GM18907 (cell line): ENCODE data around the gene ADRA2B.

Experiments used
- ATAC-seq: cut with Tn5 transposase; IDR thresholded peaks from one replicate; pipeline ENCODE4 v1.9.1; 2021; ENCODE audit warnings: mild to moderate bottlenecking, moderate library complexity; ENCODE audit not compliant: unreplicated experiment

Gene ADRA2B

GRCh38 chr2:96119389-96119751 lies 3.0 kb upstream of the ADRA2B start:
- no peak for ATAC-seq

- ATAC-seq: no peak
Observed at GRCh38 chr2:96118698-96119388, 2.5 kb upstream of the ADRA2B start.

DNA sequence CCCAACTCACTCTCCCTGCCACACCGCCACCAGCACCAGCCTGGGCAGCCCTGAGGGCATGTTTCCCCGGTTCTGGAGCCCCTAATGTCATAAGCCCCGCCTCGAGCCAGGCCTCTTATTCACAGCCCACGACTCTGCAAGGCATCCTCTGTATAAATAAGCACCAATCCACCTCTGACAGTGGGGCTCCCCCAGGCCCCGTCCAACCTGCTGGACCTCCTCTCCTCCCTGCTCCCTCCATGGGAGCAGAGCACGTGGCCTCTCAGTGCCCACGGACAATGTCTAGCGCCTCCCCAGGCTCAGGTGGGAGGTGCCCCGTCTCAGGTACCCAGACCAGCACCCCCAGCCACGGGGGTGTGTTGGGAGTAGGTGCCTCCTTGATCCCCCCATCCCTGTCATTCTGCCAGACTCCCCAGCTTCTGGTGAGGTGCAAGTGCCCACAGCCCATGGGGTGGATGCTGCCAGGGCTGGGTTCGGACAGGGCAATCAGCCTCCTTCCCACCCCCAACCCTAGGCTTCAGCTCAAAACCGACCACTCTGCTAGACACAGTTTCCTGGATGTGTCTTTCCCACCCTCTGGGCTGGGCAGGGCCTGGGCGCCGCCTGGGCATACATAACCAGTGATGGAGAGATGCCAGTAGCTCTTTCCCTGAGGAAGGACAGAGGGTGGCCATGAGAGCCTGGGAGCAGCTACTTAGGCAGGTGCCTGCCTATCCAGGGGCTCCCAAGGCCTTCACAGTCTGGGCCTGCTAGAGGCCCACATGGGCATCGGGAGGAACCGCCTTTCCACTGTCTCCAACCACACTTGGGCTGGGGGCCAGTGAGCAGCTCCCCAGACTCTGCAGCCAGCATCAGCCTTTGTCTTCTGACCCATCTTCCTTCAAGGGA lies 1.6 kb upstream of the ADRA2B start:
- ATAC-seq: no peak

DNA sequence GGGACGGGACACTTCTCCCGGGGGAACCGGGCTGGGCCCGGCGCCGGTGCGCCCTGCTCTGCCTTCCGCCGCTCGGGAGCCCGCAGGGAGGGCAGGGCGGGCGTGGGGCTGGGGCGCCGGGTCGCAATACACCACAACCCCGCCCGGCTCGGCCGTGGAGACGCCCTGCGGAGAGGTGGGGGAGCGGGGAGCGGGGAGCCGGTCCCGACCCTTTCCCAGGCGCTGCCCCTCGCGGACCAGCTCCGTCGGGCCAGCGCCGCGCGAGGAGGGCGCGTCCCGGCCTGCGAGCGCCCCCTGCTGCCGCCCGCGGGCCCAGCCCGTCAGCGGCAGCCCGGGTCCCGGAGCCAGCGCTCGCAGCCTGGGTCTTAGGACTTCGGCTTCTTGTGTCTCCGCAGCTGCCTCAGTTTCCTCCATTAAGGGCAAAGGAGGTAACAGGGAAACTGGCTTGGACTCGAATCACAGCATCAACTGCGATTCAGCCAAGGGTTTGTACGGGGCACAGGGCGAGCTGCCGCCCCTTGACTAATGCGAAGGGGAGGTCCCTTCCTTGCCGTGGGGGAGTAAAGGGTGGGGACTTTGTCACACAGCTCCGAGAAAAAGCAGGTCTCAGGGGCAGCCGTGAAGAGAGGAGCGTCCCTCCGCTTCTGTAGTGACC lies 635 bp upstream of the ADRA2B start:
- peak; percentile 77 for ATAC-seq

DNA sequence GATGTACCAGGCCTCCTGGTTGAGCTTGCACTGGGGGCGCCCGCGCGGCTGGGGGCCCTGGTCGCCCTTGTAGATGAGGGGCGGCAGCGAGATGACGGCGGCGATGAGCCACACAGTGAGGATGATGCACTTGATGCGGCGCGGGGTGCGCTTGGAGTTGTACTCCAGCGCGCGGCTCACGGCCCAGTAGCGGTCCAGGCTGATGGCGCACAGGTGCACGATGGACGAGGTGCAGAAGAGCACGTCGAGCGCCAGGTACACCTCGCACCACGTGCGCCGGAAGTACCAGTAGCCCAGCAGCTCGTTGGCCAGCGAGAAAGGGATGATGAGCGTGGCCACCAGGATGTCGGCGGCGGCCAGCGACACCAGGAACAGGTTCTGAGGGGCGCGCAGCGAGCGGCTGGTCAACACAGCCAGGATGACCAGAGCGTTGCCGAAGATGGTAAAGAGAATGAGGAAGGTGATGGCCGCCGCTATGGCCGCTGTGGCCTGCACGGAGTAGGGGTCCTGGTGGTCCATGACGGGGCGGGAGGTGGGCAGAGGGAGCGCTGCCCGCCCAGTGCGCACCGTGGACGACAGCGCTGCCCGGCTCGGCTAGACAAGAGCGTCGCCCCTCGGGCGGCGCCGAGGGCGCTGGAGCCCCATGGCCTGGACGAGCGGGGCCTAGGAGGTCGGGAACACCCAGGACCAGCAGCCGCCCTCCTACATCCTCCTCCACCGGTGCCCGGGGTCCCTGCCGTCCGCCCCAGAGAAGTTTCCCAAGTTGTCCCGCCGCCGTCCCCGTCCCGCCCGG lies 544 bp downstream of the ADRA2B start:
- ATAC-seq: no peak

GRCh38 chr2:96114903-96115581 lies 1.3 kb downstream of the ADRA2B start:
- ATAC-seq: no peak

DNA sequence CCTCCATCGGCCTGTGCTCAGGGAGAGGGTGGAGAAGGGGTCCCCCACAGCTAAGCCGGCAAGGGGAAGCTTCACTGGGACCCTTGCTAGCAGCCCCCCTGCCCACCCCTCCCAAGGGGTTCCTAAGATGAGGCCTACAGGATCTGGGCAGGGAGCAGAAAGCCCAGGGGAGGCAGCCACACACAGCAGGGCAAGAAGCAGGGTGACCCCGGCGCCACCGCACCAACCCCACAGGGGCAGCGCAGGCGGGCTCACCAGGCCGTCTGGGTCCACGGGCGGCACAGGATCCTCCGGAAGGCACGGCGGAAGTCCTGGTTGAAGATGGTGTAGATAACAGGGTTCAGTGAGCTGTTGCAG lies 1.8 kb downstream of the ADRA2B start:
- no peak for ATAC-seq

GRCh38 chr2:96113951-96114350 lies 2.4 kb downstream of the ADRA2B start:
- no peak for ATAC-seq

GRCh38 chr2:96113367-96113677 lies 3.0 kb downstream of the ADRA2B start:
- no peak for ATAC-seq

DNA sequence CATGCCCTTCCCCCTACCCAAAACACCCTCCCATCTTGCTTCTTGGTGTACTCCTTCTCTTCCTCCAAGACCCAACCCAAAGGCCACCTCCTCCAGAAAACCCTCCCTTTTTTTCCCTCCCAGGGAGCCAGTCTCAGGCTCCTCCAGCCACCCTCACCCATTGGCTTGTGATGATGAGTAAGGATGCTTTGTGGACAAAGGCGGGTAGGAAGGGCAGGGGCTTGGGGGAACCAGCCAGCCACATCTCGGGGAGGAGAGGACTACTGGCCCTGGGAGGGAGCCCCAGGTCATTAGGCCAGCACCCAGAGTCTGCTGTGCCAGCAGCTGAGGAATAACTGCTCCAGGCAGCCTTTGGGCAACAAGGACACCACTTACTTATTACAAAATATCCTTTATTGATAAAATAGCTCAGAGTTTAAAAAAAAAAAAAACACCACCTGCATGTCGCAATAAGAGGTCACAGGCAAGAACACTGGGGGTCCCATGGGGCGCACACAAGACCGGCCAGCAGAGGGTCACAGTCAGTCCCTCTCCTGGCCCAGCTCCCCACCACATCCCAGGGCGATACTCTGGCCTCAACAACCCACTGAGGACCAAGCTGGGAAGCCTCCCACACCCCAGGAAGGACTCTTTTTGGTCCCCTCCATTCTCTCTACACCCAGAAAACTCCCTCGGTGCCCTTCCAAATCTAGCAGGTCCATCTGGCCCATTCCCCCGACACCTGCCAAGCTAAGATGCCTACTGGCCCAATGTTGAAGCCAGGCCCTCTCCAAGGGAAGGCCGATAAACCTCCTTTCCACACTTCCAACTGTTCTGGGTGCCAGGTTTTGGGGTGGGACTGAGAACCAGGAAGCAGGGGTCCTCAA lies 3.6 kb downstream of the ADRA2B start:
- no peak for ATAC-seq

- no peak for ATAC-seq
Observed at GRCh38 chr2:96111823-96112500, 4.4 kb downstream of the ADRA2B start.

DNA sequence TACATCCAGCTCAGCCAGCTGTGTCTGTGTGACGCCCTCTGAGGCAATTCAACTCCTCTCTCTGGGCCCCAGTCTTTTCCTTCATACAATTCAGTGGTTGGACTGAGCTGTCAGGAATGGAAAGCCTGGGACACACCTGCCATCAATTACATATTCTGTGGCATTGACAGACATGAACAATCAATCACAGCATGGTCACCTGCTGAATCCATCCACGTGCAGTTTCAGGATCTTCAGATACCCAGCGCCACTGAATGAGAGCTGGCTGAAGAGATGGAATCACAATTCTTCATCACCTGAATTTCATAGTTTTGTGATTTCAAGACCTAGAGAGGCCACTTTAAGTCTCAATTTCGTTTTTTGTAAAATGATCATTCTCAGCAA lies 5.1 kb downstream of the ADRA2B start:
- ATAC-seq: no peak

DNA sequence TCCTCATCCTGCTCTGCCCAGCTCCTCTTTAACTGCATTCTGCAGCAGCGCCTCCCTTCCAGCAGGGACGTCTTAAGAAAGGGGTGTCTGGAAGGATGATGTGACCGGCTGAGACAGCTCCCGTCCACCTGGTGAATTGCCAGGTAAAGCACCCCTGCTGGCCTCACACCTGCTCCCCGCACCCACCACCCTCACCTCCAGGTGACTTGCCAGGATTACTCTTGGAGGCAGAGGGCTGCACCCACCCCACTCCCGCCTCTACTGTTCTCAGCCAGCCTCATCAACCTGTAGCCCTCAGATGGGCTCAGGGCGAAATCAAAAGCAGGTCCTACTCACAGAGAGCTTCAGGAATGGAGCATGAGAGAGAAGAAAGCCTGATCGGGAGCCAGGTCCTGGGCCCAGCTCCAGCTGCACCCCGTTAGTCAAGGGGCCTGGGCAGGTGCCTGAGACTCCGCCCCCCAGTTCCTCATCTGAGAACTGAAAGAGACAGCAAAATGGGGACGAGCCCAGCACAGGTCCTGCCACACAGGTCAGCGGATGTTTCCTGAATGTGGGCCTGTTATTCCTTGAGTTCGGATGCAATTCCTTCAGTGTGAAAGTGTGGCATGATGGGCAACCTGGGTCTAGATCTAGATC lies 5.6 kb downstream of the ADRA2B start:
- ATAC-seq: no peak

GRCh38 chr2:96109931-96110511 lies 6.3 kb downstream of the ADRA2B start:
- no peak for ATAC-seq

- ATAC-seq: no peak
Observed at GRCh38 chr2:96109361-96109680, 7.0 kb downstream of the ADRA2B start.

DNA sequence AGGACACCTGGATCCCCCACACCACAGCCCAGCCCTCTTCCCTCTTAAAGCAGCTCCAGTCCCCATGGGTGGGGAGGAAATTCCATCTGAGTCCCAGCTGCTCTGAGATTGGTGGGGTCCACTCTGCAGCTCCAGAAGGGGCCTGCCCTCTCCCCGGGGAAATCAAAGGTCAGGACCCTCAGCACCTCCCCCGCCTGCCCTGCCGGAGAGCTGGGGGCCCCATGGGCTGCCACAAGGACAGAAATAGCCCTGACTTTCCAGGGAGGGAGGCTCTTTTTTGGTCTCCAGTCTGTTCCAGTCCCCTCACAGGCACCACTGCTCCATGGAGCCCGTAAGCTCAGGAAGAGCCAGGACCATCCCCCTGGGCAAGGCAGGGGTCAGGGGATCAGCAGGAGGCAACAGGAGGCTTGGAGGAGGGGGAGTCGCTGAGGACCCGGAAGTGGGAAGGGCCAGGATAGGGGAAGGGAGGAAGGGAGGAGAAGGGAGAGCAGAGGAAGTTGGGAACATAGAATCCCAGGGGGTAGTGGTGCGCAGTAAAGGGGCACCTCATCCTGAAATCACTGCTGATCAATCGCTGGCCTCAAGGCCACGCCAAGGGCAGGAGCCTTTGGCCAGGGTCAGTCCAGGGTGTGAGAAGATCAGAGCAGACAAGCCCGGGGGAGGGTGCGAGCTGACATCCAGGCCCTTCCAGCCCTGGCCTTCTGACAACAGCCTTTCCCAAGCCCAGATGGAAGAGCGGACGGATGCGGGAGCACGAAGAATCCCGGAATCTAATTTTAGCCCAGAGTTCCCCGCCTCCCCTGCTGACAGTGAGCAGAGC lies 7.6 kb downstream of the ADRA2B start:
- ATAC-seq: no peak

DNA sequence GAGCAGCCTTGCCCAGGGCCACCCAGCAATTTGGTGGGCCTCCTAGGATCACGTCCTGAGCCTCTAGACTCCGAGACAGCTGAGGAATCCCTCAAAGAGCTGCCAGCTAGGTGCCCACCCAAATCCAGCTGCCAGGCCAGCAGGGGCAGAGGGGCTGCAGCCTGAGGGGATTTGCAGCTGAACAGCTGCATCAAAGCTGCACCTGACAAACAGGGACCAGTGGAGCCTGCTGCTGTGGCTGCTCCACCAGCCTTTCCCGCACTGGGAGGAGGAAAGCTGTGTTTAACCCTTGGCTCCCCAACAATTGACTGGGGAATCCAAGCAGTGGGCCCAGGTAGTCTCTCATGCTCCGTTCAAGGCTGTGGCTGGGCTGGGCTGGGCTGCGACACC lies 8.2 kb downstream of the ADRA2B start:
- no peak for ATAC-seq

- ATAC-seq: no peak
Observed at GRCh38 chr2:96107708-96108065, 8.7 kb downstream of the ADRA2B start.
